Sigmoid colon (tissue), 3 donors: Measurements from ENCODE around the gene KMT5C.

Source experiments
- POLR2A ChIP-seq, 2 donors: fragments of 450-650 bp; IDR thresholded peaks; one replicate each; pipeline ENCODE4 v1.6.1; 2016; ENCODE audit warnings: antibody characterized with exemption in 2 of 2, mild to moderate bottlenecking in 2 of 2, moderate library complexity in 2 of 2
- TF ChIP-seq, protein P1 (sequence below), 4 experiments: fragments of 450-650 bp in 3 of 4; fragments of 200-600 bp in 1 of 4; IDR thresholded peaks; one replicate each; pipeline ENCODE4 v1.5.1; 2016 to 2019; ENCODE audit warnings: antibody characterized with exemption in 4 of 4, mild to moderate bottlenecking in 3 of 4, moderate library complexity in 2 of 4

DNA sequence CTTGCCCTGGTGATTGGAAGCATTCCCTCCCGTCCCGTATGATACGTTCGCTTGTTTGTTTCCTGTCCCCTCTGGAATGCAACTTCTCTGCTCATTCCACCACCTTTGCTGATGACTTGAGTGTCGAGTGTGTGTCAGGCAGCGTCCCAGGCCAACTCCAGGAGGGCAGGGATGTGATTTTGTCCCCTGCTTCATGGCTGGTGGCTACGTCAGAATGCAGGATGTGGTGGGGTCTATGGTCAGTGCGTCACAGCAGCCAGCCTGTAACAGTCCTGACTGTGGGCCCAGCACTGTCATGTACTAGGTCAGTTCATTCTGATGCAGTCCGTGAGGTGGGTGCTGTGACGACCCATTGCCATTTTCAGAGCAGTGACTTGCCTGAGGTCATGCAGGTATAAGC lies 39.7 kb upstream of the KMT5C start:
- TF ChIP-seq, protein P1, sequence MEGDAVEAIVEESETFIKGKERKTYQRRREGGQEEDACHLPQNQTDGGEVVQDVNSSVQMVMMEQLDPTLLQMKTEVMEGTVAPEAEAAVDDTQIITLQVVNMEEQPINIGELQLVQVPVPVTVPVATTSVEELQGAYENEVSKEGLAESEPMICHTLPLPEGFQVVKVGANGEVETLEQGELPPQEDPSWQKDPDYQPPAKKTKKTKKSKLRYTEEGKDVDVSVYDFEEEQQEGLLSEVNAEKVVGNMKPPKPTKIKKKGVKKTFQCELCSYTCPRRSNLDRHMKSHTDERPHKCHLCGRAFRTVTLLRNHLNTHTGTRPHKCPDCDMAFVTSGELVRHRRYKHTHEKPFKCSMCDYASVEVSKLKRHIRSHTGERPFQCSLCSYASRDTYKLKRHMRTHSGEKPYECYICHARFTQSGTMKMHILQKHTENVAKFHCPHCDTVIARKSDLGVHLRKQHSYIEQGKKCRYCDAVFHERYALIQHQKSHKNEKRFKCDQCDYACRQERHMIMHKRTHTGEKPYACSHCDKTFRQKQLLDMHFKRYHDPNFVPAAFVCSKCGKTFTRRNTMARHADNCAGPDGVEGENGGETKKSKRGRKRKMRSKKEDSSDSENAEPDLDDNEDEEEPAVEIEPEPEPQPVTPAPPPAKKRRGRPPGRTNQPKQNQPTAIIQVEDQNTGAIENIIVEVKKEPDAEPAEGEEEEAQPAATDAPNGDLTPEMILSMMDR (IDR thresholded peaks at IDR 0.05): no peak
- no peak for TF ChIP-seq POLR2A (IDR thresholded peaks at IDR 0.05)
